OCI-M1 (cell line): ENCODE results near the gene VAT1.

Experiments used
- DNase-seq: peaks from one replicate; lab custom pipeline; 2025; lab: John Stamatoyannopoulos, UW

The VAT1 gene

GRCh38 chr17:43027091-43028032 is 5.2 kb upstream of the VAT1 start:
- DNase-seq = no peak

- no peak for DNase-seq
Measured at GRCh38 chr17:43026595-43026994, 4.4 kb upstream of the VAT1 start.

- no peak for DNase-seq
Measured at GRCh38 chr17:43025766-43026537, 3.8 kb upstream of the VAT1 start.

GRCh38 chr17:43025290-43025657 is 3.1 kb upstream of the VAT1 start:
- DNase-seq = no peak

DNA sequence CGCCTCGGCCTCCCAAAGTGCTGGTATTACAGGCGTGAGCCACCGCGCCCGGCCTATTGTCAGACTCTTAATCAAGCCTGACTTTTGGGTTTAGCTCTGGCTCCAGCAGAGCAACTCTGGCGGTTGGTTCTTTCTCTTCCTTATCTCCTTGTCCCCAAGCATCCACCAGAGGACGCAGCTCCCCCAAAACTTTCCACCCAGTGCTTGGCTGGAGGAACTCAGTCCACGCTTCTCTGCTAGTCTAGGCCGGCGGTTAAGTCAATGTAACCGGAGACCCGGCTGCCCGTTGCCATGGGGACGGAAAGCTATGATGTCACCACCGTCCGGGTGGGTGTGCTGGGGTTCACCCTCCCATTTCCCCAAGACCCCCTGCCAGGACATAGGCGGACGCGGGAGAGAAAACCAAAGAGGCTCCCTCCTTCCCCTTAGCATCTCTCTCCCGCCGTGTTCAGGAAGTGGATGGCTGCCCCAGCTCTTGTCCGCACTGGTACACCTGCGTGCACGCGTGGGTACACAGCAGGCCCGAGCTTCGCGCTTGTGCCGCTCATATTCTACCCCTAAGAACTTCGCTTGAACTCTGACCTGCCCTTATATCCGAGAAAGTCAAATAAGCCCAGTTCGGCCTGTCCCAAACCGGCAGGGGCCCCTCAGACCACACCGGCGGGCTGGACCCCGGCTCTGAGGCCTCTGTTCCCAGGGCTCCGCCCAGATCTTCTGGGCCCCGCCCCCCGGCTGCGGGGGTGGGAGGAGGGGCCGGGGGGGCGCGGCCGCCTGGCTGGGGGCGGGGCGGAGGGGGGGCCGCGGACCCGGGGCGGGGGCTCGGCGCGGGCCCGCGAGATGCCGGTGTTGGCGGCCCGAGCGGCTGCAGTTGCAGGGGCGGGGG is 2.5 kb upstream of the VAT1 start, which contains the start of gene RND2:
TSS of gene RND2 (plus strand) at position 825 of the 883 bp plus-strand sequence. CDS start 117 bp downstream, outside the sequence.
- DNase-seq = peak; percentile 97

DNA sequence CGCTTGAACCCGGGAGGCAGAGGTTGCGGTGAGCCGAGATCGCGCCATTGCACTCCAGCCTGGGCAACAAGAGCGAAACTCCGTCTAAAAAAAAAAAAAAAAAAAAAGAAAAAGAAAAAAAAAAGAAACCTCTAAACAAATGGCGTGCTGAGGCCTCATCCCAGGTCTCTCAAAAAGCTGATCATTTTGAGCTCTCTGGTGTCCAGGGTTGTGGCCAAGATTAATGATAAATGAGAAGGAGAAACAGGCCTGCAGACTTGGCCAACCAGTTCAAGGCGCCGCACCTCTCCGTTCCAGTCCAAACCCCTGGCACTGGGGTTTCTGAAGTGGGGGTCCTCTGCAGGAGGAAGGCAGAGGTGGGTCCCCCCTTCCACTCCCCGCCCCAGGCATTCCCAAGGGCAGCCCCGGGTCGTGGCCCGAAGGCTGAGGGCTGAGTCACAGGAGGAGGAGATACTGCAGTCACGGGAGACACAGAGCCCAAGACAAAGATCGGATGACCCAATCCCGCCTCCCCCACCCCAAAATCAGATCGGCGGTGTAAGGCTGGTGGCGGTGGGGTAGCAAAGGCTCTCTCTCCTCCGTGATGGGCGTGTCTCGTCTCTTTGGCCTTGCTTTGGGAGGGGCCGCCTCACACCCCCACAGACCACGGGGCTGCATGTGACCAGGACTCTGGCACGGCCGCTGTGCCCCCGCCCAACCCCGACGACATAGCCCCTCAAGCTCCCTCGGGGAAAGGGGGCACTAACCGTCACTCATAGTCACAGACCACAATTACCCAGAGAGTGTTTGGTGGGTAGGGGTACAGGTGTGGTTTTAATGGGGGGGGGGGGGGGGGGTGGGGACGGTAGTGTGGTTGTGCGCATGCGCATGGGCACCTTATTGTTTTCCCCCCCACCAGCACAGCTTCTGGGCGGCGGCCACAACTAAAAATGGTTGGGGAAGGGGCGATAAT is 1.1 kb downstream of the VAT1 start:
- DNase-seq = peak; percentile 98

GRCh38 chr17:43020030-43020621 is 2.1 kb downstream of the VAT1 start:
- peak; percentile 24 for DNase-seq

DNA sequence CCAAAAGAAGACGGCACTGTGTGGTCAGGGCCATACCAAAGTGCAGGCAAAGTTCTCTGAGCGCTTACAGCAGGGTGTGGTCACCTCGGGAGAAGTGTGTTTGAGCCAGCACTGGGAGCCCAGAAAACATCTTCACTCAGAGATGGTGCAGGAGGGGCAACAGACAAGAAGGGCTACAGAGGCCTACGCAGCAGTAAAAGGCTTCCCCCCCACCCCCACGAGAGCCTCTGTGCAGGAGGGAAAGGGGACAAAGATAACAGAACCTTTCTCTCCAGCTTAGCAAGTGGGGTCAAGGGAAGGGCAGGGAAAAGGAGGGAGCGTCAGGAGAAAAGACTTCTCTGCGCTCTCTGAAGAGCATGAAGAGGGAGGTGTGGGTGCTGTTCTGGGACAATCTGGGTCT is 2.8 kb downstream of the VAT1 start:
- peak; percentile 69 for DNase-seq

DNA sequence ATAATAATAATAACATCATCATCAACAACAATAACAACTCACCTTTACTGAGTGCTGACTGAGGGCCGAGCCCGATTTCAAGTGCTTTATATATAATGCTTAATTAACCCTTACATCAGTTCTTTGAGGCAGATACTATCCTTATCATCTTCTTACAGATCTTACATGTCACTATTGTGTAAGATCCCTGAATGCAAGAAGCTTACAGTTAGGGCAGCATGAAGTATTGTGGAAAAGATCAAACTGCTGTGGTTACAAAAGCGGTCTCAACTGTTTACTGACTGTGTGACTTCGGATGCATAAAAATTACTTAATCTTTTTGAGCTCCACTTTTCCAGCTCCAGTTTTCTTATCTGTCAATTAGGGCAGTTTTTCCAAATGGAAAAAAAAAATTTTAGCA is 3.3 kb downstream of the VAT1 start:
- DNase-seq = peak; percentile 78

DNA sequence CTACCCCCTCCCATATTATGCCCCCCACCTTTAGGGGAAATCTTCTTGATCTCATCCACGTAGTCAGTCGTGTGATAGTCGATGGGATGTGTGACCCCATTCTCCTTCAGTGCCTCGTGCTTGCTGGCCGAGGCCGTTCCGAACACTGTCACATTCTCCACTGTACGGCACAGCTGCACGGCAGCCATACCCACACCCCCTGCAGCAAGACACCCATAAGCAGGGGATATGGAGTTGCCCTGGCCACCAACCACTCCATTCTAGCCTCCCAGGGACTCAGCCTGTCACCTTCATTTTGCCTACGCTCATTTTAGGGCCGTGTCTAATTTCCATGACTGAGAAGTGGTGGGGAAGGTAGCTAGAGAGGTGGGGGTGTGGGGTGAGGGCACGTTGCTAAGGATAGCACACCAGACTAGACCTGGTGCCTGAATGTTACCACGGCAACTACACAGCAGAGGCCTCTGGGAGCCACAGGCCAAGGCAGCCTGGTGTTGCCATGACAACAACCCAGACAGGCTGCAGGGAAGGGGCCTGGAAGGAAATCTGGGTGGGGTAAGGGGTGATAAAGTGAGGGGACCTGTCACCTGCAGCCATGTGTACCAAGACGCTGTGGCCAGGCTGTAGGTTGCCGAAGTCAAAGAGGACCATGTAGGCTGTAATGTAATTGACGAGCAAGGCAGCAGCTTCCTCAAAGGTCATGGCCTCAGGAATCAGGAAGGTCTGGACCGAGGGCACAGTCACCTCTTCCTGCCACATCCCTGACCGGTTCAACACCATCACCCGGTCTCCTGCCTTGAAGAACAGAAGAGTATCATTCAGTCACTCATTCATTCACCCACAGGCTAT is 4.0 kb downstream of the VAT1 start:
- no peak for DNase-seq

DNA sequence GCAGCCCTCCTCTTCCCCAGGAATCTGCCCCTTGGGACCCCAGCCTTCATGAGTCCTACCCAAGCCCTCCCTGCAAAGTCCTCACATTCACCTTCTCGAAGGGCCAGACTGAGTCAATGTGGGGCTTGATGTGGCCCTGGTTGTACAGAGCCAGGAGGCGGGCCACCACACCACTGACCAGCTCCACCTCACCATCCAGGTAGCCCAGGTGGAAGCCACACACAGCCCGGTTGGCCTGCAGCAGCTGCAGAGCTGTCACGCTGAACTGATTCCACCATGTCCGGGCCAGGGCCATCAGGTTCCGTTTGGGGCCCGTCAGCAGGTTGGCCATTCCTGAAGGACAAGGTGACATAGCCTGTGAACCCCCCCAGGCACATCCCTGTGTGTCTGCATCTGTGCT is 6.0 kb downstream of the VAT1 start:
- no peak for DNase-seq

DNA sequence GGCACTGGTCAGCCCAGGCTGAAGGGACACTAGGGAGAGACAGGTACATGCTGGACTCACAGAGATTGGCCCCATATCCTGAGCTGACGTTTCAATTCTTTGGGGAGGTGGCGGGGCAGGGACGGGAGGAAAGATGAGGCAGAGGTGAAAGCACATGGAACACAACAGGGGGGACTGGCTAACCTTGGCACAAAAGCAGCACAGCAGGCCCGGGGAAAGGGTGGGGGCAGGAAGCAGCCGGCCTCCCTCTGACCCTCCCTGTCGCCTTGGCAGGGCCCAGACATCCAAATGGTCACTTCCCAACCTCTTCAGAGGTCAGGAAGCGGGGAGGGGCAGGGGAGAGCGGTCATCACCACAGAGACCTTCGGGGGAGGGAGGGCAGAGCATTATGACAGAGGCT is 6.6 kb downstream of the VAT1 start:
- no peak for DNase-seq

DNA sequence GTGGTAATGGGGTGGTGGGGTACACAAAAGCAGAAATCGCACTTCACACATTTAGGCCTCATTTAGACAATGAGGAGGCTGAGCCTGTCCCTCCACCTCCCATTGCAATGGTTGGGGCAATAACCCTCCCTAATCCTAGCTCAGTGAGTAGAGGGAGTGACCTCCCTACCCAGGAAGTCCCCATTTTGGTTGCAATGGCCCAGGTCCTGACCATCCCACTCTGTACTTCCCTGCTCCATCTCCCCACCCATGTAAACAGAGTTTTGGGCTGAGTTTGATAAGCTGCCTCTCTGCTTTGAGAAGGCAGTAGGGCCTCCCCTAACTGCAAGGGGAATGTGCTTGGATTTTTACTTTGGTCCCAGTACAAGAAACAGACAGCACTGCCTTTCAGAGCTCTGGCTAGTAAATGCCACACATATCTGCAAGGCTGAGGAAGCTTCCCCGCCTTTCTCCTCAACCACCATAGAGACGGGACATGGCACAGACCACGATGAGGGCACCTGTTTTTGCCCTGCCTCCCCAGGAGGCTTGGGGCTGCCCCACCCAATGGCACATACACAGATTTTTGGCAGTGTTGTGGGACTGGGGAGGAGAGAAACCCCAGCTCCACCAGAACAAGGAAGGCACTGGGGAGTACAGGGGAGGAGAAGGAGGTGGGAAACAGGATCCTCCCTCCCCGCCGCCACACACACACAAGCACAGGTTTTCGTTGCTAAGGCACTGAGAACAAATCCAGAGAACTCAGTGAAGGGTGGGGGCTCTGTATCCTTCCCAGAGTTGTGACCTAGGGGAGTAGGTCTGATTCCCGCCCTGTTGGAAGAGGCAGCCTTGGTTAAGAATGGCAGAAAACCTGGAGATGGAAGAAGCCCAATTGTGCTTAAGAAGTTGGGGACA is 7.3 kb downstream of the VAT1 start:
- DNase-seq = peak; percentile 48

- DNase-seq = peak; percentile 48
Measured at GRCh38 chr17:43014020-43014648, 8.1 kb downstream of the VAT1 start.

DNA sequence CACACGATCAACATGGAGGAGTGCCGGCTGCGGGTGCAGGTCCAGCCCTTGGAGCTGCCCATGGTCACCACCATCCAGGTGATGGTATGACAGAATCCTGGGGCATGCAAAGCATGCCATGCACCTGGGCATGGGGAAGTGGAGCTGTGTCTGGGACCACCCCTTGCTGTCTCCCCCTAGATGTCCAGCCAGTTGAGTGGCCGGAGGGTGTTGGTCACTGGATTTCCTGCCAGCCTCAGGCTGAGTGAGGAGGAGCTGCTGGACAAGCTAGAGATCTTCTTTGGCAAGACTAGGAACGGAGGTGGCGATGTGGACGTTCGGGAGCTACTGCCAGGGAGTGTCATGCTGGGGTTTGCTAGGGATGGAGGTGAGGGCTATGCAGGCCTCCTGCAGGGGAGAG is 8.9 kb downstream of the VAT1 start:
- DNase-seq = no peak

DNA sequence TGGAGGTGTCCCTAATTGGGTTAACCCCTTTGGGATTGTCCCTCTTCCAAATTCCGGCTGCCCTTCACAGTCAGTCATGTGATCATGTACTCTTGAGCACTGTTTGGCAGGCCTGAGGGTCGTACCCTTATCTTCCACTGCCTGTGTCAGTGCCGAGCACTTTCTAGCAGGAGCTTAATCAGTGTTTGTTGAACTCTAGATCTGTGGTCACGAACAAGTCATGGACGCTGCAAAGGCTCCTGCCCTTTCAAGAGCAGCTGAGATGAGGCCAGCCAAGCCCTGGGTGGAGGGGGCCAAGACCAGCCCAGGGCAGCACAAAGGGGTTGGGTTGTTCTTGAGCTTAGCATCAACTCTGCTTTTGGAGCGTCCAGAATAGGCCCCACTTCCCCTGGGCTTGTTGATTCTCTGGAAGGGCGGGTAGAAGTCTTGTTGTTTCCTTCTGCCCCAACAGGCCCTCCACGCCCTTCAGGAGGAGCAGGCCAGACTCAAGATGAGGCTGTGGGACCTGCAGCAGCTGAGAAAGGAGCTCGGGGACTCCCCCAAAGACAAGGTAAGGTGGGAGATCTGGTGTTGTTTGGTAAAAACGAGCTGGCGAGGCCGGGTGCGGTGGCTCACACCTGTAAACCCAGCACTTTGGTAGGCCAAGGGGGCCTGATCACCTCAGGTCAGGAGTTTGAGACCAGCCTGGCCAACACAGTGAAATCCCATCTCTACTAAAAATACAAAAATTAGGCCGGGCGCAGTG is 10.3 kb downstream of the VAT1 start:
- DNase-seq = peak; percentile 48

GRCh38 chr17:43010667-43011308 is 11.4 kb downstream of the VAT1 start:
- peak; percentile 37 for DNase-seq
